GM12878 (cell line): Measurements from ENCODE around the gene COL6A3. TPM values are rescaled to one million over a fixed set of nuclear protein-coding genes. Genes with fewer than 3 reads are reported as not detected.

Source experiments
- ATAC-seq: fragments of 200-7000 bp; cut with Tn5 transposase; 3 replicates; pipeline ENCODE4 v1.9.1; 2020; ENCODE audit warnings: mild to moderate bottlenecking, moderate library complexity
- BruUV-seq: library from RNA; stranded (reverse); fragments of 400-500 nt; replicated peaks from 2 replicates; lab custom pipeline; 2021; lab: Mats Ljungman, UMichigan
- CTCF ChIA-PET: fragments of 300-600 bp; sonication (Branson Sonifier 250); formaldehyde crosslinking; extraction: SDS; loops from one replicate; lab custom pipeline; 2021; ENCODE audit warnings: inconsistent platforms; lab: Yijun Ruan, JAX
- POLR2A ChIA-PET: fragments of 350-600 bp; formaldehyde crosslinking; extraction: SDS; loops from one replicate; lab custom pipeline; 2021; ENCODE audit warnings: inconsistent platforms; lab: Charles Lee
- RAD21 ChIA-PET: fragments of 300-600 bp; sonication (Branson Sonifier 250); formaldehyde crosslinking; loops from one replicate; lab custom pipeline; 2023; ENCODE audit warnings: antibody characterized with exemption; ENCODE audit not compliant: unreplicated experiment; lab: Charles Lee
- SMC1A ChIA-PET: fragments of 300-600 bp; sonication (Branson Sonifier 250); formaldehyde crosslinking; loops from one replicate; lab custom pipeline; 2023; ENCODE audit not compliant: unreplicated experiment, uncharacterized antibody; lab: Charles Lee
- DNase-seq: peaks from one replicate; pipeline ENCODE4 v3.0.0-alpha.2; 2011; ENCODE audit warnings: low read depth, low spot score
- FAIRE-seq: peaks from 3 replicates; lab custom pipeline; 2011; peaks lifted over from hg19 to GRCh38; lab: Jason Lieb, UNC
- H2AFZ ChIP-seq: 2 replicates; pipeline ENCODE4 v1.6.0; 2011; ENCODE audit warnings: low read depth, low read length, control low read depth; ENCODE audit not compliant: control insufficient read depth
- H3K27ac ChIP-seq: 2 replicates; pipeline ENCODE4 v1.5.1; 2011; ENCODE audit warnings: control low read depth; ENCODE audit not compliant: control insufficient read depth, insufficient read depth
- H3K27me3 ChIP-seq, 2 experiments: replicated peaks in 1 of 2; 2 replicates each; pipeline versions ENCODE4 v1.6.0 to v1.6.1; 2011; ENCODE audit warnings: low read length in 1 of 2; ENCODE audit not compliant: control insufficient read depth in 2 of 2, insufficient read depth in 2 of 2
- H3K36me3 ChIP-seq, 2 experiments: 2 replicates each; pipeline ENCODE4 v1.5.1; 2011; ENCODE audit warnings: low read length in 1 of 2; ENCODE audit not compliant: control insufficient read depth in 2 of 2, insufficient read depth in 2 of 2
- H3K4me1 ChIP-seq: 2 replicates; pipeline ENCODE4 v1.6.1; 2011; ENCODE audit warnings: mild to moderate bottlenecking, low read length, moderate library complexity, mixed read lengths; ENCODE audit not compliant: control insufficient read depth, insufficient read depth
- H3K4me2 ChIP-seq: 2 replicates; pipeline ENCODE4 v1.6.0; 2011; ENCODE audit warnings: control low read depth; ENCODE audit not compliant: control insufficient read depth, insufficient read depth
- H3K4me3 ChIP-seq: fragments of 200-600 bp; sonication (generic); 2 replicates; pipeline ENCODE4 v1.5.1; 2016
- H3K79me2 ChIP-seq: 2 replicates; pipeline ENCODE4 v1.6.0; 2011; ENCODE audit warnings: low read length; ENCODE audit not compliant: control insufficient read depth, insufficient read depth
- H3K9ac ChIP-seq: 2 replicates; pipeline ENCODE4 v1.8.0; 2011; ENCODE audit warnings: low read length, control low read depth, mixed read lengths; ENCODE audit not compliant: control insufficient read depth, insufficient read depth
- H3K9me3 ChIP-seq: replicated peaks from 3 replicates; pipeline ENCODE4 v1.5.1; 2011; ENCODE audit warnings: mild to moderate bottlenecking, low read length; ENCODE audit not compliant: control insufficient read depth, insufficient read depth
- H4K20me1 ChIP-seq: 2 replicates; pipeline ENCODE4 v1.6.0; 2011; ENCODE audit not compliant: control insufficient read depth, insufficient read depth
- EED ChIP-seq: sonication (generic); IDR thresholded peaks from 2 replicates; pipeline ENCODE4 v1.6.1; 2016; ENCODE audit warnings: antibody characterized with exemption, low read depth
- GABPA ChIP-seq: IDR thresholded peaks from 2 replicates; pipeline ENCODE4 v1.6.1; 2014; ENCODE audit warnings: antibody characterized with exemption, low read depth, mild to moderate bottlenecking, inconsistent platforms
- KDM1A ChIP-seq: fragments of 200-600 bp; sonication (generic); IDR thresholded peaks from 2 replicates; pipeline ENCODE4 v1.6.1; 2016; ENCODE audit warnings: borderline replicate concordance
- MTA3 ChIP-seq: IDR thresholded peaks from 2 replicates; pipeline ENCODE4 v1.6.1; 2012; ENCODE audit warnings: low read length, inconsistent platforms, borderline replicate concordance
- NFXL1 ChIP-seq: fragments of 450-650 bp; IDR thresholded peaks from 2 replicates; pipeline ENCODE4 v1.6.1; 2017; ENCODE audit warnings: antibody characterized with exemption, mild to moderate bottlenecking, borderline replicate concordance
- REST ChIP-seq: IDR thresholded peaks from 2 replicates; pipeline ENCODE4 v1.6.1; 2012; ENCODE audit warnings: mild to moderate bottlenecking, low read depth, low read length
- SMC3 ChIP-seq: IDR thresholded peaks from 2 replicates; pipeline ENCODE4 v1.6.1; 2011; ENCODE audit warnings: low read length, improper control_type of control experiment, borderline replicate concordance
- SRF ChIP-seq, 2 experiments: IDR thresholded peaks; 2 replicates each; pipeline ENCODE4 v1.6.1; 2011; ENCODE audit warnings: low read depth in 2 of 2, low read length in 2 of 2, mild to moderate bottlenecking in 1 of 2, moderate library complexity in 1 of 2
- STAT3 ChIP-seq: IDR thresholded peaks from 2 replicates; pipeline ENCODE4 v1.6.1; 2011; ENCODE audit warnings: low read depth, low read length, improper control_type of control experiment
- ZNF687 ChIP-seq: fragments of 450-650 bp; IDR thresholded peaks from 2 replicates; pipeline ENCODE4 v1.6.1; 2017; ENCODE audit warnings: mild to moderate bottlenecking, moderate library complexity
- WGBS: methylation state at CpG from one replicate; pipeline ENCODE4 v1.1.6; 2016; ENCODE audit warnings: low lambda C conversion rate; ENCODE audit not compliant: insufficient replicate concordance, insufficient coverage; ENCODE audit errors: missing lambda C conversion rate; 5-methylcytosine and 5-hydroxymethylcytosine counted together
- in situ Hi-C: fragments of 300-500 bp; cut with MboI; formaldehyde crosslinking; loops from 9 replicates; pipeline ENCODE4 v1.14.3; 2018; ENCODE audit warnings: mixed read lengths
- intact Hi-C: fragments of 100-400 bp; cut with micrococcal nuclease; formaldehyde crosslinking; loops from one replicate; pipeline ENCODE4 v1.14.2; 2022; ENCODE audit not compliant: unreplicated experiment
- polyA plus RNA-seq, 11 experiments: library from polyadenylated mRNA; depleted of rRNA in 4 of 11; unstranded in 6 of 11; stranded (reverse) in 5 of 11; fragments of >200 nt; fragmentation: Nextera tagmentation in 4 of 11; fragmentation: Illumina TruSeq in 1 of 11; extraction: Ambion mirVana in 4 of 11; extraction: Trizol in 1 of 11; gene quantifications; 1 replicate in 1 of 11; 2 replicates in 10 of 11; pipeline versions ENCODE4 v1.2.1 to v1.2.3, GENCODE V29; 2011 to 2016; ENCODE audit warnings: inconsistent platforms in 2 of 11, missing spikeins in 2 of 11, low read depth in 1 of 11
- total RNA-seq, 4 experiments: library from RNA; depleted of rRNA in 3 of 4; stranded (reverse); fragments of >200 nt in 3 of 4; fragmentation: Illumina TruSeq in 1 of 4; extraction: Trizol in 1 of 4; gene quantifications; 2 replicates each; pipeline versions ENCODE4 v1.2.1 to v1.2.3, GENCODE V29; 2013 to 2021
- TF ChIP-seq, protein P1 (sequence below): fragments of 450-650 bp; IDR thresholded peaks from 2 replicates; pipeline ENCODE4 v1.6.1; 2018; ENCODE audit warnings: borderline replicate concordance, mild to moderate bottlenecking; ENCODE audit not compliant: partially characterized antibody

The COL6A3 gene
- total and polyA plus RNA-seq, 10 of the 15 experiments (the other 5 are each of a cell fraction or from before 2014, with no cell fraction given), result 0.01 to 0.51 (median 0.09) TPM; not detected in 4

- RAD21 ChIA-PET, result no interaction called here
- no peaks in the 10 kb centered on the region for H4K20me1 ChIP-seq
- H3K9me3 ChIP-seq, result no peaks in the 10 kb centered on the region
- no peak overlapping the region for H3K27ac ChIP-seq
- no TSS peak for BruUV-seq
- no peak overlapping the region for H3K9ac ChIP-seq
- SMC1A ChIA-PET, result no interaction called here
- FAIRE-seq, result no peak
- no peaks in the 10 kb centered on the region for H3K36me3 ChIP-seq
- intact Hi-C loops, result no loop called here
- no peaks in the 10 kb centered on the region for H3K4me1 ChIP-seq
- no peak overlapping the region for H3K4me2 ChIP-seq
- DNase-seq, result no peak
- H3K27me3 ChIP-seq, result peaks cover 0 to 2% of the 10 kb centered on the region in 2 experiments; a peak in 3 of 4 replicates
- POLR2A ChIA-PET, result no interaction called here
- no peak overlapping the region for H3K4me3 ChIP-seq
- ATAC-seq, result no peak
- in situ Hi-C loops, result no loop called here
- 13% methylated on average over 7 of the region's 7 CpGs for WGBS
- no peaks in the 10 kb centered on the region for H3K79me2 ChIP-seq
- CTCF ChIA-PET, result interaction anchor here (1.1 kb wide), 1 partner anchor 9 kb away, joined by 3 read pairs; no protein-coding TSS in a partner anchor
- no peak overlapping the region for H2AFZ ChIP-seq
- no peak for TF ChIP-seq SMC3
- no peak for TF ChIP-seq GABPA
- no peak for TF ChIP-seq SRF (IDR thresholded peaks at IDR 0.05; ENCODE audit: low read depth in 2 of 2, low read length in 2 of 2)
- no peak for TF ChIP-seq KDM1A
- TF ChIP-seq ZNF687, result no peak
- no peak for TF ChIP-seq MTA3
- no peak for TF ChIP-seq STAT3
- TF ChIP-seq, protein P1, sequence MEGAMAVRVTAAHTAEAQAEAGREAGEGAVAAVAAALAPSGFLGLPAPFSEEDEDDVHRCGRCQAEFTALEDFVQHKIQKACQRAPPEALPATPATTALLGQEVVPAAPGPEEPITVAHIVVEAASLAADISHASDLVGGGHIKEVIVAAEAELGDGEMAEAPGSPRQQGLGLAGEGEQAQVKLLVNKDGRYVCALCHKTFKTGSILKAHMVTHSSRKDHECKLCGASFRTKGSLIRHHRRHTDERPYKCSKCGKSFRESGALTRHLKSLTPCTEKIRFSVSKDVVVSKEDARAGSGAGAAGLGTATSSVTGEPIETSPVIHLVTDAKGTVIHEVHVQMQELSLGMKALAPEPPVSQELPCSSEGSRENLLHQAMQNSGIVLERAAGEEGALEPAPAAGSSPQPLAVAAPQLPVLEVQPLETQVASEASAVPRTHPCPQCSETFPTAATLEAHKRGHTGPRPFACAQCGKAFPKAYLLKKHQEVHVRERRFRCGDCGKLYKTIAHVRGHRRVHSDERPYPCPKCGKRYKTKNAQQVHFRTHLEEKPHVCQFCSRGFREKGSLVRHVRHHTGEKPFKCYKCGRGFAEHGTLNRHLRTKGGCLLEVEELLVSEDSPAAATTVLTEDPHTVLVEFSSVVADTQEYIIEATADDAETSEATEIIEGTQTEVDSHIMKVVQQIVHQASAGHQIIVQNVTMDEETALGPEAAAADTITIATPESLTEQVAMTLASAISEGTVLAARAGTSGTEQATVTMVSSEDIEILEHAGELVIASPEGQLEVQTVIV, result no peak
- TF ChIP-seq NFXL1, result no peak
- no peak for TF ChIP-seq EED
- TF ChIP-seq REST, result no peak
Observed at GRCh38 chr2:237412646-237412987, 1.3 kb downstream of the COL6A3 start.
